SK-N-SH (cell line): ENCODE measurements around the gene NUDCD3.

Source experiments
- CTCF ChIP-seq: fragments of 200-600 bp; sonication (generic); IDR thresholded peaks from 2 replicates; pipeline ENCODE4 v1.6.1; 2017; ENCODE audit warnings: antibody characterized with exemption, mild to moderate bottlenecking, moderate library complexity
- ELF1 ChIP-seq: IDR thresholded peaks from 2 replicates; pipeline ENCODE4 v1.4.0; 2012
- EZH2phosphoT487 ChIP-seq: fragments of 200-600 bp; sonication (generic); IDR thresholded peaks from 2 replicates; pipeline ENCODE4 v1.6.1; 2017; ENCODE audit warnings: low read depth, mixed run types, mild to moderate bottlenecking, antibody characterized with exemption, moderate library complexity, borderline replicate concordance
- FOXJ3 ChIP-seq: sonication (generic); formaldehyde crosslinking; IDR thresholded peaks from 2 replicates; pipeline ENCODE4 v1.5.1; 2020; ENCODE audit warnings: mild to moderate bottlenecking, missing genetic modification reagents
- POLR2AphosphoS5 ChIP-seq: IDR thresholded peaks from 2 replicates; pipeline ENCODE4 v1.6.1; 2012; ENCODE audit warnings: low read depth, low read length
- RAD21 ChIP-seq: IDR thresholded peaks from 2 replicates; pipeline ENCODE4 v1.6.1; 2012; ENCODE audit warnings: mild to moderate bottlenecking, low read length
- TCF12 ChIP-seq: IDR thresholded peaks from 2 replicates; pipeline ENCODE4 v1.4.0; 2012

DNA sequence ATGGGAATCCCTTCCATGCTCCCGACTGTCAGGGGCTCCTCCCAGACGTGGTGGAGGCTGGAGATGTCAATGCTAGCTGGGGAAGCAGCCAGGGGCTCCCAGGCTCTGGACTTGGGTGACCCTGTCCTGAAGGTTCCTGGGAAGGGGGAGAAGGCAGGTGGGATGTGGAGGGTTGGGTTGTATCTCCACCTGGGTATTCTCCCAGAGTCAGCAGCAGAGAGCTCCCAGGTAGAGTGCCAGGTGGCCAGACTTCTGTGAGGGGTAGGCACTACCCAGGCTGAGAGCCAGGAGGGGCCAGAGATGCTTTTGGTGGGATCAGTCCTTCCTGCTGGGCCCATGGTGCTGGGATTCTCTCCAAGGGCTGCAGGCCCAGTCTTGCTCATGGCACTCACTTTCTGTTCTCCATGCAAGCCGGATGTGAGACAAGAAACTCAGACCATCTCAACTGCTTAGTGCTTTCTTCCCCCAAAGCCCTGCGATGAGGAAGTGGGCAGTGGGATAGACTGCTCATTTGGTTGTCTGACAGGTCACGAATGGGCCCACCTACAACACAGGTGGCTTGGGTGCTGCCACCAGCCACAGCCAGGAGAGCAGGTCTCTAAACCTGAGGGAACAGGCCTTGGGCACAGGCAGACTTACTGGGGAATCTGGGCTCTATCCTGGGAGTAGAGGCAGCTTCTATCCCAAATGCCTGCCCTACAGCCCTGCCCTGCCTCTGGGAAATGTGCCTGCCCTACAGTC is 112.6 kb downstream of the NUDCD3 start:
- TF ChIP-seq POLR2AphosphoS5 (no peak), RAD21 (no peak), ELF1 (no peak), TCF12 (no peak), CTCF (no peak), EZH2phosphoT487 (no peak), FOXJ3 (no peak)
